GM18519 (cell line): ENCODE measurements around the gene GUCY1A1.

Source experiments
- ATAC-seq: cut with Tn5 transposase; IDR thresholded peaks from one replicate; pipeline ENCODE4 v1.9.1; 2021; ENCODE audit warnings: mild to moderate bottlenecking, moderate library complexity; ENCODE audit not compliant: unreplicated experiment, low FRiP score

Gene GUCY1A1

GRCh38 chr4:155768370-155768769, 101.7 kb downstream of the GUCY1A1 start:
- ATAC-seq = no peak

GRCh38 chr4:155769090-155769489, 102.4 kb downstream of the GUCY1A1 start:
- peak; percentile 59 for ATAC-seq

- no peak for ATAC-seq
Observed at GRCh38 chr4:155772459-155773195, 106.0 kb downstream of the GUCY1A1 start.

GRCh38 chr4:155773196-155773800, 106.7 kb downstream of the GUCY1A1 start:
- no peak for ATAC-seq

GRCh38 chr4:155774033-155774432, 107.4 kb downstream of the GUCY1A1 start:
- no peak for ATAC-seq

- ATAC-seq = no peak
Observed at GRCh38 chr4:155777971-155778735, 111.5 kb downstream of the GUCY1A1 start.

GRCh38 chr4:155780775-155781174, 114.1 kb downstream of the GUCY1A1 start:
- no peak for ATAC-seq

GRCh38 chr4:155781249-155781831, 114.7 kb downstream of the GUCY1A1 start:
- no peak for ATAC-seq
